ENCODE data around the gene PXDN.

Gene PXDN

GRCh38 chr2:1642993-1643619 is 101.2 kb downstream of the PXDN start:
- DNase-seq = no peak

GRCh38 chr2:1642066-1642861 is 102.1 kb downstream of the PXDN start:
- no peak for DNase-seq

- no peak for DNase-seq
Measured at GRCh38 chr2:1641523-1641922, 102.8 kb downstream of the PXDN start.

- no peak for DNase-seq
Measured at GRCh38 chr2:1640301-1641135, 103.8 kb downstream of the PXDN start.

- no peak for DNase-seq
Measured at GRCh38 chr2:1639086-1639858, 105.0 kb downstream of the PXDN start.

- DNase-seq = no peak
Measured at GRCh38 chr2:1638281-1638860, 105.9 kb downstream of the PXDN start.

- DNase-seq = no peak
Measured at GRCh38 chr2:1636791-1637415, 107.4 kb downstream of the PXDN start.

- DNase-seq = no peak
Measured at GRCh38 chr2:1635823-1636222, 108.5 kb downstream of the PXDN start.

- DNase-seq = no peak
Measured at GRCh38 chr2:1634681-1635341, 109.5 kb downstream of the PXDN start.

- DNase-seq = no peak
Measured at GRCh38 chr2:1633936-1634587, 110.3 kb downstream of the PXDN start.

- no peak for DNase-seq
Measured at GRCh38 chr2:1633092-1633671, 111.1 kb downstream of the PXDN start.

- no peak for DNase-seq
Measured at GRCh38 chr2:1632510-1632909, 111.8 kb downstream of the PXDN start.

- DNase-seq = no peak
Measured at GRCh38 chr2:1632002-1632348, 112.3 kb downstream of the PXDN start.

- no peak for DNase-seq
Measured at GRCh38 chr2:1631292-1632001, 112.9 kb downstream of the PXDN start.

- DNase-seq = no peak
Measured at GRCh38 chr2:1628893-1629292, 115.4 kb downstream of the PXDN start.

GRCh38 chr2:1627628-1628381 is 116.5 kb downstream of the PXDN start:
- no peak for DNase-seq

GRCh38 chr2:1626271-1626681 is 118.0 kb downstream of the PXDN start:
- no peak for DNase-seq

GRCh38 chr2:1625281-1626001 is 118.9 kb downstream of the PXDN start:
- DNase-seq = no peak

All from NK-92 treated with Interleukin-12 subunit alpha and Interleukin-12 subunit beta, amount 100 ng/mL, for 24 hours (cell line).